Upper lobe of left lung (tissue), 4 donors: ENCODE results near the gene SHKBP1.

Experiments
- CTCF ChIP-seq, 6 experiments: fragments of 450-650 bp in 4 of 6; fragments of 200-600 bp in 2 of 6; sonication (generic) in 2 of 6; IDR thresholded peaks; one replicate each; pipeline ENCODE4 v1.5.1; 2016 to 2019; ENCODE audit warnings: antibody characterized with exemption in 6 of 6
- EP300 ChIP-seq, 4 donors: sonication (generic); formaldehyde crosslinking; IDR thresholded peaks; one replicate each; pipeline ENCODE4 v1.5.1; 2017; ENCODE audit warnings: antibody characterized with exemption in 4 of 4, control low read depth in 2 of 4
- POLR2A ChIP-seq, 4 donors: fragments of 450-650 bp; IDR thresholded peaks; one replicate each; pipeline ENCODE4 v1.5.1; 2016 to 2017; ENCODE audit warnings: antibody characterized with exemption in 4 of 4, mild to moderate bottlenecking in 2 of 4

DNA sequence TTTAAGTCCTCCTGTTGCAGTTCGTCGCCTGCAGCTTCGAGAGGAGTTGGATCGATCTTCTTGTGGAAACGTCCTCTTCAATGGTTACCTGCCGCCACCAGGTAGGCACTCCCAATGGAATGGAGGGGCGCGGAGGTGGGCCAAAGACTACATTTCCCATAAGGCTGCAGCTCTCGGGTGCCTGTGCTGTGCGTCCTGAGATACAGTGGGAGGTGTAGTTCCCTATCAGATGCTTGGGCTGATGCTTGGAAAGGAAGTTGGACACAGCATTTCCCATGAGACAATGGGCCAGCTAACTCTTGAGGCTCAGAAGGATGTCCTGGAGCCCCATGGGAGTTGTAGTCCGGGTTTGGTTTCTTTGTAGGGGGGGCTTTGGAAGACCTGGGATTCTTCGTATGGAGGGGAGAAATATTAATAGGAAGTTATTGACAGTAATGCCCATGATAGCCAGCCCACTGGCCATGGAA lies 1.8 kb downstream of the SHKBP1 start:
- TF ChIP-seq CTCF (IDR thresholded peaks at IDR 0.05) (no peak), EP300 (IDR thresholded peaks at IDR 0.05) (no peak), POLR2A (IDR thresholded peaks at IDR 0.05) (no peak)
